HG02938 (cell line): ENCODE measurements around the gene IFIT3.
"Not testable (repeated sequence)": the region's sequence is repeated elsewhere in the genome, so short reads cannot be mapped to it uniquely, and the experiment has no call there.

Source experiments
- ATAC-seq: cut with Tn5 transposase; IDR thresholded peaks from one replicate; pipeline ENCODE4 v1.9.1; 2021; ENCODE audit warnings: mild to moderate bottlenecking, moderate library complexity; ENCODE audit not compliant: unreplicated experiment

IFIT3 gene

GRCh38 chr10:89331487-89332122, 3.8 kb downstream of the IFIT3 start:
- ATAC-seq: not testable (repeated sequence)

- ATAC-seq: peak; percentile 50
Observed at GRCh38 chr10:89332123-89332633, 4.4 kb downstream of the IFIT3 start.

DNA sequence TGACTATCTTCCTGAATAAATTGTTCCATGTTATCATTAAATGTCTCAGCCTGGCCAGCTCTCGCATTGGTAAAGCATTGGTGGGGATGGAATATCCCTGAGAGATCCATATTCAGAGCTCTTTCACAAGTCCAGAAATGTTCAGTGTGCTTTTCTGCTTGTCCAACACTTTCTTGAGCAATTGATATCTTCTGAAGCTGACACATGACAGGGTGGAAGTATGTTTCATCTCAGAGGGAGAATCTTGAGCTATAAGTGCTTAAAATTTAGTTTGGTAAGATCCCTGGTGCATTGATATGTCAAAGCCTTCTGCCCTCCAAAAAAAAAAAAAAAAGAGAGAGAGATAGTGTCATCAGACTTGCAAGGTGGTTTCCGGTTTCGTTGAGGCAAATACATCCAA, 7.4 kb downstream of the IFIT3 start:
- no peak for ATAC-seq

- ATAC-seq: no peak
Observed at GRCh38 chr10:89336241-89336640, 8.4 kb downstream of the IFIT3 start.

- no peak for ATAC-seq
Observed at GRCh38 chr10:89337484-89337883, 9.7 kb downstream of the IFIT3 start.

- ATAC-seq: no peak
Observed at GRCh38 chr10:89338713-89339112, 10.9 kb downstream of the IFIT3 start.

- ATAC-seq: no peak
Observed at GRCh38 chr10:89339875-89340274, 12.1 kb downstream of the IFIT3 start.

DNA sequence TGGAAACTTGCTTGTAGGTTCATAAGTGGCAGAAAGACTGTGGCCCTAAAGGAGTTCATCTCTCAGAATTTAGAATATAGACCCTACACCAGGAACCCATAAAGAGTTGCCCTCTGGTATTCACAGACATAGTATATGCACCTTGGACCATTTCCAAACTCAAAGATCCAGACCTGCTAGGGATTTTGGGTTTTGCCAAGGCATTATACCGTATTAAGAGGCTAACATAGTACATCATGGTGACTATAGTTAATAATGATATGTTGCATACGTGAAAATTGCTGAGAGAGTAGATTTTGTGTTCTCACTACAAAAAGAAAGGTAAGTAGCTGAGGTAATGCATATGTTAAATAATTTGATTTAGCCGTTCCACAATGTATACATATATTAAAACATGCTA, 13.9 kb downstream of the IFIT3 start:
- no peak for ATAC-seq

DNA sequence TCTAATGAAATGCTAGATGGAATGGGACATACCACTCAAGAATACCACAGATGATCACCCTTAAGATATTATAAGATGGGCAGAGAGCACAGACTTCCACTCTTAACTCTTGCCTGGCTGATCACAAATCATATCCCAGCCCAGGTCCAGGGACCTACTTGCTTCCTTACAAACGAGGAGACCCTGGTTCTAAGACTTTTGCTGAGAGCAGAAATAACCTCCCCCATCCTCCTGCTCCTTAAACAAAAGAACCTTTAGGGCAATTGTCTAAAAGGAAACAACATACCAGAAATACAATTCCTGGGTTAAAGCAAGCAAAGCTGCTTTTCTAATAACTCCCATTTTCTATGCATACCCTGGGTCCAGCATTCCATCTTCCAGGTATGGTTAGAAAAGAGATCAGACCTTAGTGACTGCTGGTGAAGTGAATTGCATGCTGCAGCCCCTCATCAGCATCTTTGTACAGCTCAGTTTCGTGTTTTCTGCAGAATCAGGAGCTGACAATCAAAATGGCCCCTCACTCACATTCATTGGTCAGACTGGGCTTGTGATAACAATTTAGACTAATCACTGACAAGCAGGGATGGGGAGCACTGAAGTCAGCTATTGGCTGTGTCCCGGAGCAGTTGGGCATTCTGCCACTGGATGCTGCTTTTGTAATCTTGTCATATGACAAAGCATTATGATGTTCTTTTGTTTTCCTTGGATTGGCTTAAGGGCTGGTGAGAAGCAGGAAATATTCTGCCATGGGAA, 14.6 kb downstream of the IFIT3 start:
- no peak for ATAC-seq

- ATAC-seq: no peak
Observed at GRCh38 chr10:89343089-89343767, 15.4 kb downstream of the IFIT3 start.

- no peak for ATAC-seq
Observed at GRCh38 chr10:89344156-89344555, 16.4 kb downstream of the IFIT3 start.

DNA sequence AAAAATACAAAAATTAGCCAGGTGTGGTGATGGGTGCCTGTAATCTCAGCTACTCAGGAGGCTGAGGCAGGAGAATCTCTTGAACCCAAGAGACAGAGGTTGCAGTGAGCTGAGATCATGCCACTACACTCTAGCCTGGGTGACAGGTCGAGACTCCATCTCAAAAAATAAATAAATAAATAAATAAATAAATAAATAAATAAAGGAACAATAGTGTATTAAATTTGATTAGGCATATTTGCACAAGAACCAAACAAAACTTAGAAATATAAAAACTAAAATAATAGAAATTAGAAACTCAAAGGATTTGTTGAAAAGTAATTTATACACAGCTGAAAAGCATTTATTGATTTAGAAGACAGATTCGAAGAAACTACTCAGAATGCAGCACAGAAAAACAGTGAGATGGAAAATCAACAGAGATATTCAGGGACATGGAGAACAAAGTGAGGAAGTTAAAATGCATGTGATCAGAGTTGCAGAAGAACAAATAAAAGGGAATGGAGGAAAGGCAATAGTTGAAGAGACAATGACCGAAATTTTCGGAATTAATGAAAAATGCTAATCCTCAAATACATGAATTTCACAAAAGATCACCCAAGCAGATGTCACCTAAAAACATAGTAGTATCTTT, 17.7 kb downstream of the IFIT3 start:
- ATAC-seq: no peak

GRCh38 chr10:89346405-89347254, 18.8 kb downstream of the IFIT3 start:
- ATAC-seq: no peak

GRCh38 chr10:89347701-89348457, 20.1 kb downstream of the IFIT3 start:
- no peak for ATAC-seq

DNA sequence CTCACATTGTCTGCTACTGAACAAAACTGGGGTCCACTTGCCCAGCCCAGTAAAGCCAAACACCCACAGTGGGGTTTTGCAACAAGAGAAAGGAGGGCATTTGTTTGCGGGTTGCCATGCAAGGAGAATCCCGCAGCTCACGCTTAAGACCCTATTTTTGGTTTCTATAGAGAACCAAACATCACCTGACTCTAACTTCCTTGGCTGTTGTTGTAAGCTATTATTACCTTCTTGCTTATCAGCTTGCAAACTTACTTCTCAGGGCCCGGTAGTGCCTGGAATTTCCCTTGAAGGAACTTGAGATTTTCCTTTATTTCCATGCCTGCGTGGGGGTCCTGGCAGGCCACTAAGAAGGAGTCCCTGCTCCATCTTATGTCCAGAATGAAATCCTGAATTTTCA, 20.7 kb downstream of the IFIT3 start:
- ATAC-seq: no peak

- no peak for ATAC-seq
Observed at GRCh38 chr10:89348975-89349374, 21.2 kb downstream of the IFIT3 start.

DNA sequence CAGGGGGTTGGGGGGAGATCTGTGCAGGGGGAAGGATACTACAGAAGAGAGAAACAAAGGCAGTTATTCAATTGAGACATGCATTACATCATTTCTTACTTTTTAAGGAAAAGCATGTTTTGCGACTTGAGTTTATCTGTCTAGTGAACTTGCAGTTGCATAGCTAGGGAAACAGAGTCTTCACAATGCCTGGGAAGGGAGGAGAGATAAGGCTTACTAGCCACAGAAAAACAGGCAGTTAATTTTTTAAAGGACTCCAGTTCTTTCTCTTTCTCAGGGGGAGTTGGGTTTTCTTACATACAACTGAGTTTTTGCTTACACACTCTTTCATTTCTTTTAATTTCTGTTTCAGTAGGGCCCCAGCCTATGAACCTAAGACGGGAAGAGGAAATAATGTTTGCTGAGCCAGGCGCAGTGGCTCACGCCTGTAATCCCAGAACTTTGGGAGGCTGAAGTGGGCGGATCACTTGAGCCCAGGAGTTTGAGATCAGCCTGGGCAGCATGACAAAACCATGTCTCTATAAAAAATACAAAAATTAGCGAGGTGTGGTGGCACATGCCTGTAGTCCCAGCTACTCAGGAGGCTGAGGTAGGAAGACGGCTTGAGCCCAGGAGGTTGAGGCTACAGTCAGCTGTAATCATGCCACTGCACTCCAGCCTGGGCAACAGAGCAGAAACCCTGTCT, 23.0 kb downstream of the IFIT3 start:
- peak; percentile 32 for ATAC-seq

DNA sequence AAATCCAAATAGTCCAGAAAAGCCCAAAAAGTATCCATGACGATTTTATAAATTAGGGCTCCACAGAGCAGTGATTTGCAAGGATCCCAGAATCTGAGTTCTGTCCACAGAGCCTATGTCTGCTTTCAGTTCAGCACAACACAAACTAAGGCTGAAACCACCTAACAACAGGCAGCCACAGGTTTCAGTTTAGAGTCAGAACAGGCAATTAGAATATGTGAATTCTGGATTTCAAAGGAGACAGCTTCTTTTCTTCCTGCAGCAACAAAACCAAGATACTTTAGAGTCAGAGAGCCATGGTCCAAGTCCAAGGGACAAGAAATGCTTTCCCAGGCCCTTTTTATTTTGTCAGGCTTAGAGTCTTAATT, 23.6 kb downstream of the IFIT3 start:
- peak; percentile 88 for ATAC-seq
